Measurements from ENCODE around the gene SCCPDH.

SCCPDH gene

DNA sequence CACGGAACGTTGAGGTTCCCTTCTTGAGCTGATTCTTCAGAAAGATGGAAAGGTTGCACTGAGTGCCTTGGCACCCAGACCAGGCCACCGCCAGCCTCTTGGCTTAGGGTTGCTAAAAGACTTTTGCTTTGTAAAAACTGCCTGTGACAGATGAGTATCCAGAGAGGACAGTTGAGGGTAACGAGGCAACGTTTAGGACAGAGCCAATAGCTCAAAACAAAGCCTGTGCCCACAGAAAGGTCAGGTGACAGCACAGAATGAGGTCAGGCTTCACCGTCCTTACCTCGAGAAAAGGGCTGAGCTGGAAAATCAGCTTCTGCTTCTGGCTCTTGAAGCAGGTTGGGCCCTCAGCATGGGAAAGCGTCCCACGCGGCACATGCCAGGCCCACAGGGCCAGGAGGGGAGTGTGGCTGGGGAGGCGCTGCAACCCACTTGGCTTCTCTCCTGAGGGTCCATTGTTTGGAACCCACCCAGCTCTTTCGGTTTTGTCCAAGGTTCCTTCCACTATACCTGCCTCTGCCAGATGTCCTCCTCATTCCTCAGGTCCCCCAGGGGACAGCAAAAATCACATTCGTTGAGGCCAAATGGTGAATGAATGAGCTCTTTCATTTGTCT is 55.5 kb downstream of the SCCPDH start:
- Histone ChIP-seq H3K4me3 (no peak overlapping the region), H3K27ac (no peak overlapping the region)

DNA sequence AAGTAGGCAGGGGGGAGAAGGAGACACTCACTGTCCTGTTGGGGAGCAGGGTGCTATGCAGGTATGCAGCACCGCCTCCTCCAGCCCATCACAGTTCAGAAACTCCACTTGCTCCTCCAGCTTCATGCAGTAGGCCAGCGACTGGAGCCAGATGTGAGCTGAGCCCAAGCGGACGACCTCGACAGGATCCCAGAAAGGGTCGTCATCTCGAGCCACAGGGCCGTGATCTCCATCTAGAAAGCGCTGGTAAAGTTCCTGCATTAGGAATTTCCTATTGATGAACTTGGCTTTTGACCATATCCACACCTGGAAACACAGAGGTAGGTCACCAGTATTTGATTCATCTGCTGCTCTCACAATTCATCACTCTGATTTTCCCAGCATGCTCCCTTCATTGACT is 56.1 kb downstream of the SCCPDH start:
- Histone ChIP-seq H3K4me3 (no peak overlapping the region), H3K27ac (no peak overlapping the region)

GRCh38 chr1:246781212-246781611 is 57.0 kb downstream of the SCCPDH start:
- Histone ChIP-seq H3K27ac (no peak overlapping the region), H3K4me3 (no peak overlapping the region)

- Histone ChIP-seq H3K27ac (peak overlapping the region in 2 of 21 experiments; percentile 2 to 8), H3K4me3 (no peak overlapping the region)
Measured at GRCh38 chr1:246782120-246782900, 58.1 kb downstream of the SCCPDH start.

GRCh38 chr1:246784621-246785493 is 60.6 kb downstream of the SCCPDH start:
- Histone ChIP-seq H3K27ac (peak overlapping the region in 4 of 21 experiments; percentile 14 to 50 (median 26)), H3K4me3 (peak overlapping the region in 1 of 7 experiments; percentile 7)

- Histone ChIP-seq H3K27ac (no peak overlapping the region), H3K4me3 (no peak overlapping the region)
Measured at GRCh38 chr1:246785494-246786111, 61.4 kb downstream of the SCCPDH start.

DNA sequence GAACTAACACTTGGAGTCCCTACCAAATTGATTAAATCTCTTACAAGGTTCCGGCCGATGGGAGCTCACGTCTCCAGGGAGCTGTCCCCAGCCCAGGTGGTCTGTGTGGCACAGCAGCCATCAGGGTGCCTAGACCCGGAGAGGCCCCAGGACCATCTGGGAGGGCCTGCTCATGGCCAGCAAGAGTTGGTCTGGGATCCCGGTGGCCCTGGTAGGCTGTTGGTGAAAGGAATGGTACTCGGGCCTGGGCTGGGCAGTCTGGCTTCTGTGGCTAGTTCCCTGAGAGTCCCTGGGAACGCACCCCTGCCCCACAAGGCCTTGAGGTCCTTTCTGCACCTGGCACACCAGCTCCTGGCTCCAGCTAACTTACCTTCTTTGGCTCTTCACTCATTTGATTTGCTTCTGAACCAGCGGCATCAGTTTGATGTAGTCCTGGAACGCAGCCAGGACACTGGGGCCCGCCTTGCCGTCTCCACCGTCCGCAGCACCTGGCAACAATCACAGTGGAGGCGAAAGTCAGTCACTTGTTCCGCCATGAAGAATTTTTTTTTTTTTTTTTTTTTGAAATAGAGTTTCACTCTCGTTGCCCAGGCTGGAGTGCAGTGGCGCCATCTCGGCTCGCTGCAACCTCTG is 62.5 kb downstream of the SCCPDH start:
- no peak overlapping the region for H3K27ac ChIP-seq
- no peak overlapping the region for H3K4me3 ChIP-seq

DNA sequence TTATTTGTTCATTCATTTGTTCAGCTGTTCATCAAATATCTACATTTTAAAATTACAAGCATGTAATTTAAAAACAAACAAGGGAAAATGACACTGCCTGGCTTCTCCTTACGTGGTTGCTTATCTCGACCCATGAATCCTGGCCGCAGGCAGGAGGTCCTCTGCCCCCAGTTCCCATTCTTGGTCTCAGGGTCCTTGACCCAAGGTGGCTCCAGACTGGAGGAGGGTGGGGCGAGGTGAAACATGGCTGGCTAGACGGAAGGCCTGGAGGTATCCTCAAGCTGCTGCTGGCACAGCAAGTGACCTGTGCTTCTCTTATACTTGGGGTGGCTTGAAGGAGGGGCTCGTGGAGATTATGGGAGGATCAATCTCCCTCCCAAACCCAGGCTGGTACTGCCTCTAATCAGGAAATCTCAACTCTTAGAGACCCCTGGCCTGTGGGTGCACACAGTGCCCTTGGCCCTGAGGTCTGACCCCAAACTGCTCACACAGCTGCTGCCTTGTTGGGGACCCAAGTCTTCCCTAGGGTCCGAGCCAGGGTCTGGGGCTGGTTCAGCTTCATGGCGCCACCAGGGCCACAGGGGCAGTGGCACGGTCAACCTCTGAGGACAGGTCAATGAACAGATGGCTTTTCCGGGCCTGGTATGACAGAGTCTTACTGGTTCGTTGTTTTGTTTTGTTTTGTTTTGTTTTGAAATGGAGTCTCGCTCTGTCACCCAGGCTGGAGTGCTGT is 63.7 kb downstream of the SCCPDH start:
- no peak overlapping the region for H3K27ac ChIP-seq
- H3K4me3 ChIP-seq: no peak overlapping the region

DNA sequence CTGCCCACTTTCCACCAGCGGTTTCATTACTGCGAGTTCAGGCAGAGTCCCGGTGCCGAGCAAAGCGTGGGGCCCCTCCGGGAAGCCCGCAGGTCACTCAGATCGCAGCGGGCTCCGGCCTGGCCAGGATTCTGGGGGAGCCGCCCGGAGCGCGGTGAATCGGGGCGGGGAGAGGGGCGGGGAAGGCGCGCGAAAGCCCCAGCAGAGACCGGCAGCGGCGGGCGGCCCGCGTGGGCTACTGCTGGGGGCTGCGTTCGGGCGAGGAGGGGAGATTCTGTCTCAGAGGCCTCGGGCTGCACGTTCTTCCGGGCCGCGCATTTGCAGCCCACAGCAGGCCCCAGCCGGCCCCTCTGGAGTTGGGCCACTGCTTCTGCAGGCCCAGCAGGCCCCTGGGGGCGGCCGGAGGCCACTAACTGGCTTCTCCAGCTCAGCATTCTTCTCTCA is 64.7 kb downstream of the SCCPDH start:
- peak overlapping the region in 3 of 7 experiments; percentile 12 to 24 (median 19) for H3K4me3 ChIP-seq
- peak overlapping the region in 1 of 21 experiments; percentile 61 for H3K27ac ChIP-seq

DNA sequence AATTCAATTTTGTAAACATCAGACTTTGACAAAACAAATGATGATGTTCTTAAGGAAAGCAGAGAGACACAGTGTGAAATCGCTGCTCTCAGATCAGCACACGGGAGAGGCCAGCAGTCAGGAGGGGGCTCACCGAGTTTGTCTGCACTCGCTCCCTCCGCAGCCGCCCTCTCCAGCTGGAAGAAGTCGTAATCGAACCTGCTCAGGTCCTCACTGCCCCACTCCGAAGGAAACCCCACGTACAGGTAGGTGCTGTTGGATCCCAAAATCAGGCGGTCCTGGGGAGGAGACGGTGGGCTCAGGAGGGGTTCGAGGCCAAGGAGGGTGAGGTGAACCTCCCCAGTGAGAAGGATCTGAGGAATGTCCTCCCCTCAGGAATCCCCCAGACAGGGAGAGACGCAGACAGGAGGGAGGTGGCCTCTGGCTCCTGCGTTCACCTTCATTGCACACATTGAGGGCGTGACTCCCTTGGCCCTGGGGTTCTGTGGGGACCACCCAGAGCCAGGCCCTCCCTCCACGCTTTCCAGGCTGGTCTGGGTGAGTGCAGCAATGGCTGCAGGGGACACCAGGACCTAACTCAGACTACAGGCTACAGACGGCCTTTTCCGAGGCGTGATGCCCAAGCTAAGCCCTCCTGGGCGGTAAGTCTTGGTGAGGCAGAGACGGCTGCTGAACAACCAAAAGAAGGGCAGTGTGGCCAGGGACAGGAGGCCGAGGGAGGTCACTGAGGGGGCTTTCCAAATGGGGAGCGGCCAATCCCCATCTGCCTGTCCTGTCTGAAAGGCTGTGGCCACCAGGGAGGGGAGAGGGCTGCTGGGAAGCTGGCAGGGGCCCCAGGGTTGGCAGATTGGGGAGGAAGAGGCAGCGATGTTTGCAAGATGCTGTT is 65.5 kb downstream of the SCCPDH start:
- H3K4me3 ChIP-seq: no peak overlapping the region
- no peak overlapping the region for H3K27ac ChIP-seq

- Histone ChIP-seq H3K27ac (no peak overlapping the region), H3K4me3 (no peak overlapping the region)
Measured at GRCh38 chr1:246790364-246790763, 66.2 kb downstream of the SCCPDH start.

DNA sequence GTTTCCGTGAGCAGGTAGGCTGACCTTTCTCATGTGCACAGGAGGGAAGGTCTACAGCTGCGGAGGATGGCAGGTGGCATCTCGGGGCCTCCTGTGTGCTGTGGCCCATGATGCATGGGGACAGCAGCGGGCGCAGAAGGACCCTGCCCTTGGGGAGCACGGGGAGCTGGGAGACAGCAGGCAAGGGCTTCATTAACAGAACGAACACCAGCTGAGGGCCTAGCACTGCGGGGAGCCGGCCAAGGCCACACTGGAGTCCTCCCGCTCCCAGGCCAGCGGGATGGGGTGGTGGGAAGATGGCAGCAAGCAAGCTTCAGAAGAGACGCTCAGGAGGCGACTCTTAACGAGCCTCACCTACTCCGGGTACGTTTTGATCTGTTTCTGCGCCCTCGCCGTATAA is 66.6 kb downstream of the SCCPDH start:
- Histone ChIP-seq H3K27ac (no peak overlapping the region), H3K4me3 (no peak overlapping the region)

DNA sequence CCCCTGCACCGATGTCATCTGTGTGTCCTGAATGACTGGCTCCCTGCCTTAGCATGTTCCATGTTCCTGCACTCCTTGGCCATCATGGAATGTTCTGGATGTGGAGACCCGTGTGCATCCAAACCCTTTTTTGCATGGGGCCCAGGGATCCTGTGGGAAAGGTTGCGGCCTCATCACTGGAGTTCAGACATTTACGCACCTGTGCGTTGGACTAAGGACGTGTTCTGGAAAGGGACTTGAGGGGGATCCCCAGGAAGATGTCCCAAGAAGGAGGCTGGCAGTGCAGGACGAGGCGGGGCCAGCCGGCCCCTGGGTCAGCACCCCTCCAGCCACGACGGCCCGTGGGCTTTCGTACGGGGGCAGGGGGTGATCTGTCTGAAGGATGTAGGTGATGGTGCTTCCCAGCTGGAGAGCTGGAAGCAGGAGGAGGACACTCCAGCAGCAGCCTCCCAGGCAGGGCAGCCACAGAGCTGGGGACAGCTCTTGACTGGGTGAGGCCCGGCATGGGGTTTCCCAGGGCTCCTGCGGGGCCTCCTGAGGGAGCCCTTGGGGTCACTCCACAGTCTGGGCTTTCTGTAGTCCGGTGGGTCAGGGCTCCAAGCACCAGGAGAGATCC is 67.2 kb downstream of the SCCPDH start:
- Histone ChIP-seq H3K4me3 (no peak overlapping the region), H3K27ac (no peak overlapping the region)

DNA sequence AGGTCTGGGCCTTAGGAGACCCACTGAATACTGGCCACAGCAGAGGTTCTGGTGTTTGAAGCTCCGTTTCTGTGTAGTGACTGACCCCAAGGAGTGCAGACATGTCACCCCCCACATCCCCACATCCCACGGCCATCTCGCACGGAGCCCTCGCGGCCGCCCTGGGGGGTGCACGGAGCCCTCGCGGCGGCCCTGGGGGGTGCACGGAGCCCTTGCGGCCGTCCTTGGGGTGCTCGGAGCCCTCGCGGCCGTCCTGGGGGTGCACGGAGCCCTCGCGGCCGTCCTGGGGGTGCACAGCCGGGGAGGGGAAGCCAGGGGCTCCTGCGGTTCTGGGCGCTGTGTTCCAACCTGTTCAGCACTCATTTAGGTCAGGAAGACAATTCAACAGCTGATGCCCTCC is 68.4 kb downstream of the SCCPDH start:
- Histone ChIP-seq H3K4me3 (no peak overlapping the region), H3K27ac (no peak overlapping the region)

- Histone ChIP-seq H3K27ac (no peak overlapping the region), H3K4me3 (no peak overlapping the region)
Measured at GRCh38 chr1:246793356-246793896, 69.2 kb downstream of the SCCPDH start.

DNA sequence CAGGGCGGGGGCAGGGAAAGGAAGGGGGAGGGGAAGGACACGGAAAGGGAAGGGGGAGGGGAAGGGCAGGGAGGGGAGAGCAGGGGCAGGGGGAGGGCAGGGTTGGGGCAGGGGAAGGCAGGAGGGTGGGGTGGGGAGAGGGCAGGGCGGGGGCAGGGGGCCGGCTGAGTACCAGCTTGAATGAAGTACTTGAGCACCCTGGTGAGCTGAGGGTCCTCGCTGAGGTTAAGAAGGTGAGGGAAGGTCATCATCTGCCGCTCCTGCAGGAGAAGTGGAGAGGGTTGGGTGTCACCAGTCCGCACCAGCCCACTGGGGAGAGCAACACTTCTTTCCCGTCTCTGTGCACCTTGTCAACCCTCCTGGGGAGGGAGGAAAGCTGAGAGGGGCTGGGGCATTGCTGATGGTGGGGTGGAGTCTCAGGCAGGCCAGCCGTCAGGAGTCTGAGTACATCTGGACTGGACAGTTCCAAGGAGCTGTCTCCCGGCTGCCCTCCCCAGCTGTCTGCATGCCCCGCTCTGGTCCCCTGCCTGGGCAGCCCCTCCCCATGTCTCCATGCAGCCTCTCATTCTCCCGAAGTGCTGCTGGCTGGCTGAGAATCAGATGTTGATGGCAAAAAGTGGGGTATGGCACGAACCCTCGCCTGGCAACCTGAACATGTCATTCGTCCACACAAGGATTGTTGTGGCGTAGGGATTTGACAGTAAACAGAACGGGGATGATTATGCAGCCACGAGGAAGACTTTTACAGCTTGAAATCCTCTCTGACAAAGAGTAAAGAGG is 70.0 kb downstream of the SCCPDH start:
- Histone ChIP-seq H3K27ac (no peak overlapping the region), H3K4me3 (no peak overlapping the region)

Measured in skin epidermis (tissue), 12 donors.